ENCODE data around the gene QTRT2. TPM values are rescaled to one million over a fixed set of nuclear protein-coding genes. Genes with fewer than 3 reads are reported as not detected.

QTRT2 gene
- polyA plus RNA-seq, 1 donor from 2014 or later = 16.3 TPM

Other genes starting within 250 kb of the QTRT2 start
- gene GRAMD1C, start 217.9 kb upstream of the QTRT2 start, polyA plus RNA-seq = 12.9 and 31.0 TPM in 2 replicates
- 7.7 and 11.5 TPM in 2 replicates for gene ZDHHC23, start 108.7 kb upstream of the QTRT2 start, polyA plus RNA-seq
- 14.9 and 18.8 TPM in 2 replicates for gene CCDC191, start 211 bp upstream of the QTRT2 start, polyA plus RNA-seq
- gene DRD3, start 122.3 kb downstream of the QTRT2 start, polyA plus RNA-seq = 0.18 TPM in 1 of 2 replicates, not detected in the other
- gene ZNF80, start 180.8 kb downstream of the QTRT2 start, polyA plus RNA-seq = 0.17 TPM in 1 of 2 replicates, not detected in the other
- 1.1 and 1.8 TPM in 2 replicates for gene TIGIT, start 237.3 kb downstream of the QTRT2 start, polyA plus RNA-seq